CD4-positive, alpha-beta T cell treated with Interleukin-6 at 100 ng/mL for 8 hours (primary cell): Measurements from ENCODE around the gene OR10A3.

Experiments
- DNase-seq: peaks from one replicate; pipeline ENCODE4 v3.0.0-alpha.2; 2020; ENCODE audit warnings: mixed read lengths, low spot score

OR10A3 gene

GRCh38 chr11:7936615-7937014 is 4.9 kb downstream of the OR10A3 start:
- no peak for DNase-seq

GRCh38 chr11:7931168-7931567 is 10.3 kb downstream of the OR10A3 start, which contains the start of gene OR10A6:
TSS of gene OR10A6 (minus strand) at chr11:7931268. CDS start at chr11:7928662, 2,606 bp downstream.
- DNase-seq, result no peak

GRCh38 chr11:7927635-7928034 is 13.9 kb downstream of the OR10A3 start:
- no peak for DNase-seq

GRCh38 chr11:7924536-7924935 is 17.0 kb downstream of the OR10A3 start:
- DNase-seq, result no peak

GRCh38 chr11:7918141-7918540 is 23.4 kb downstream of the OR10A3 start:
- DNase-seq, result no peak

- no peak for DNase-seq
Measured at GRCh38 chr11:7911011-7911410, 30.5 kb downstream of the OR10A3 start.

GRCh38 chr11:7910286-7910788 is 31.2 kb downstream of the OR10A3 start:
- no peak for DNase-seq

- no peak for DNase-seq
Measured at GRCh38 chr11:7909585-7910285, 31.8 kb downstream of the OR10A3 start.

GRCh38 chr11:7907121-7907520 is 34.4 kb downstream of the OR10A3 start:
- no peak for DNase-seq

- DNase-seq, result no peak
Measured at GRCh38 chr11:7906481-7906880, 35.0 kb downstream of the OR10A3 start.

GRCh38 chr11:7905961-7906429 is 35.5 kb downstream of the OR10A3 start:
- DNase-seq, result no peak

GRCh38 chr11:7905549-7905948 is 36.0 kb downstream of the OR10A3 start:
- DNase-seq, result no peak

GRCh38 chr11:7904917-7905316 is 36.6 kb downstream of the OR10A3 start:
- no peak for DNase-seq

GRCh38 chr11:7903940-7904339 is 37.6 kb downstream of the OR10A3 start:
- no peak for DNase-seq

GRCh38 chr11:7901319-7901854 is 40.1 kb downstream of the OR10A3 start:
- DNase-seq, result no peak

GRCh38 chr11:7900686-7901085 is 40.8 kb downstream of the OR10A3 start:
- no peak for DNase-seq

GRCh38 chr11:7899418-7899817 is 42.1 kb downstream of the OR10A3 start:
- DNase-seq, result no peak

GRCh38 chr11:7898666-7899283 is 42.7 kb downstream of the OR10A3 start:
- DNase-seq, result no peak

- no peak for DNase-seq
Measured at GRCh38 chr11:7896009-7896785, 45.3 kb downstream of the OR10A3 start.

- DNase-seq, result no peak
Measured at GRCh38 chr11:7894251-7894650, 47.3 kb downstream of the OR10A3 start.

GRCh38 chr11:7893796-7894195 is 47.7 kb downstream of the OR10A3 start:
- no peak for DNase-seq

- DNase-seq, result peak; percentile 15
Measured at GRCh38 chr11:7892840-7893254, 48.7 kb downstream of the OR10A3 start.
